Kidney (tissue), 14 donors: ENCODE data around the gene ACOX3. TPM values are rescaled to one million over a fixed set of nuclear protein-coding genes. Genes with fewer than 3 reads are reported as not detected.

ENCODE experiments used
- DNase-seq, 5 donors: peaks; one replicate each; pipeline ENCODE4 v3.0.0-alpha.2; 2013 to 2020
- FAIRE-seq: peaks from 2 replicates; lab custom pipeline; 2012; peaks lifted over from hg19 to GRCh38; lab: Jason Lieb, UNC
- H3K27ac ChIP-seq, 2 donors: one replicate each; pipeline ENCODE4 v1.7.0; 2013; ENCODE audit warnings: low read depth in 2 of 2, low read length in 2 of 2, inconsistent platforms in 1 of 2
- H3K27me3 ChIP-seq: one replicate; pipeline ENCODE4 v1.7.1; 2013; ENCODE audit warnings: low read length, inconsistent platforms; ENCODE audit not compliant: control insufficient read depth, insufficient read depth
- H3K36me3 ChIP-seq, 3 donors: one replicate each; pipeline versions ENCODE4 v1.7.0 to v1.7.1; 2013; ENCODE audit warnings: low read length in 3 of 3, control low read depth in 1 of 3, inconsistent platforms in 1 of 3; ENCODE audit not compliant: insufficient read depth in 3 of 3, control insufficient read depth in 2 of 3
- H3K4me1 ChIP-seq, 3 donors: one replicate each; pipeline versions ENCODE4 v1.7.0 to v1.7.1; 2013; ENCODE audit warnings: low read length in 3 of 3, inconsistent platforms in 1 of 3, low read depth in 1 of 3; ENCODE audit not compliant: control insufficient read depth in 2 of 3, insufficient read depth in 2 of 3
- H3K4me3 ChIP-seq, 3 donors: one replicate each; pipeline versions ENCODE4 v1.7.0 to v1.8.1; 2013; ENCODE audit warnings: low read length in 3 of 3, control low read depth in 1 of 3, inconsistent platforms in 1 of 3
- H3K9ac ChIP-seq, 3 donors: one replicate each; pipeline versions ENCODE4 v1.7.0 to v1.7.1; 2013; ENCODE audit warnings: low read length in 3 of 3, control low read depth in 1 of 3, inconsistent platforms in 1 of 3
- H3K9me3 ChIP-seq, 3 donors: one replicate each; pipeline versions ENCODE4 v1.7.0 to v1.7.1; 2013; ENCODE audit warnings: low read length in 3 of 3, control low read depth in 1 of 3, inconsistent platforms in 1 of 3; ENCODE audit not compliant: control insufficient read depth in 2 of 3, insufficient read depth in 1 of 3
- CTCF ChIP-seq: IDR thresholded peaks from 3 replicates; pipeline ENCODE4 v1.5.1; 2012; ENCODE audit warnings: mild to moderate bottlenecking, moderate library complexity, borderline replicate concordance; ENCODE audit not compliant: insufficient read depth; ENCODE audit errors: extremely low read depth
- intact Hi-C: fragments of 100-400 bp; cut with DNase I; formaldehyde crosslinking; loops from one replicate; pipeline ENCODE4 v1.11.1; 2022
- polyA plus RNA-seq: library from polyadenylated mRNA; stranded (reverse); fragments of 350-450 nt; fragmentation: Illumina TruSeq; extraction: RNeasy Lipid Tissue Mini Kit (QIAGEN cat#74804); gene quantifications from one replicate; pipeline ENCODE4 v1.2.3, GENCODE V29; 2014; ENCODE audit warnings: low read depth, low replicate concordance; ENCODE audit not compliant: insufficient read depth
- total RNA-seq: library from RNA; stranded (reverse); fragmentation: NEBNext Ultra II Directional; extraction: Animal tissue kit (Norgen Biotek cat#: 25700); gene quantifications from one replicate; pipeline ENCODE4 v1.2.1, GENCODE V29; 2021
- donor health status: control.
- donor health status: control.
- donor health status: control.
- donor health status: control.
- donor health status: control.
- donor health status: DM: yes; HTN: yes; CAD: no.
- donor health status: Normal renal cell carcinoma (clear cell type).

ACOX3 gene
- total and polyA plus RNA-seq, 2 donors from 2014 or later = 10.1 to 21.7 TPM

DNA sequence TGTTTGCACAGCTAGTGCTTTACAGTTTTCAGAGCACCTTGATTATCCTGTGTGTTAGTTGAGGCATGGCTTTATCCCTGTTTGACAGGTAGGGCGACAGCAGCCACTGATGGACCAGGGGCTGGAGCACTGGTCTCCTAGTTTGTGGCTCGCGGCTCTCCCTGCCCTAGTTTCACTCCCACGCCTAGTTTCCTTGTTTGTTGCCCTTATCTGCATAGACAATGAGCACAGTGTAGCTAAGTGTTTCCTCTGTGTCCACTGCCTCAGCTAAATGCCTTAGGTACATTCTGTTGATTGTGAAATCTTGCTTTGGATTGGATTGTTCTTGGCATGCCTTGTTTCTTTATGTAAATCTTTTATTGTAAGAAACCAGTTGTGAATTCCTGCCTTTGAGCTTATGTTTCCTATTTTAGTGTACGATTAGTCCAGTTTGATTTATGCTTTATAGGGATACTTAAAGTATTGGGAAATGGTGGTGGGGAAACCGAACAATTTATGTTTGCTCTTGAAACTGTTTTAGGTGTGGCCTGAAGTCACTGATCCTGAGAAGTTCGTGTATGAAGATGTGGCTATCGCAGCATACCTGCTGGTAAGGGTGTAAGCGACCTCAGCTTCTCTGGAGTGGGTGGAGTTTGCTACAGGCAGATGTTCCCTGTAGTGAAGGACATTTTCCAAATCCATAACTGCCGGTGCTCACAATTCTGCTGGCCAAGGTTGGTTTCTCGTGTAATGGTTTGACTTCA is 11.1 kb upstream of the ACOX3 start:
- no peak overlapping the region for H3K4me3 ChIP-seq
- H3K4me1 ChIP-seq = no peaks in the 10 kb centered on the region
- H3K27ac ChIP-seq = no peak overlapping the region
- no peak overlapping the region for H3K9ac ChIP-seq
- intact Hi-C loops = no loop called here
- no peak for TF ChIP-seq CTCF
- no peaks in the 10 kb centered on the region for H3K27me3 ChIP-seq
- no peaks in the 10 kb centered on the region for H3K9me3 ChIP-seq
- H3K36me3 ChIP-seq = peaks cover 4 to 61% (median 26%) of the 10 kb centered on the region in 3 donors
- DNase-seq = no peak
- no peak for FAIRE-seq

DNA sequence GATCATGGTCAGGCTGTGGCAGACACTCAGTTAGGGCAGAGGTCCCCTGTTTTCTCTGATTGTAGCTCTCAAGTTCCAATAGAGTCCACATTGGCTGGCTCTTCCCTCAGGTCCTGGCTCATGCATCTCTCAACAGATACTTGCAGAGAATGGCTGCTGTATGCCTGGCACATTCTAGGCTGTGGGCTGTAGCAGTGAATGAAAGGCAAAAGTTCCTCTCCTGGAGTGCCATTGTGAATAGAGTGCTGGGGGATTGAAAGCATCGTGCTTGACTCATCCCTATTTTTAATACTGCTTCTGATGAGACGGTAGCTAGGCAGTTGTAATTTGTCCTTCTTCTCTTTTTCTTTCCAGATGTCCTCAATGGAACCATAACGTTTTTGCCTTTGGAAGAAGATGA is 5.6 kb upstream of the ACOX3 start:
- FAIRE-seq = no peak
- TF ChIP-seq CTCF = no peak
- peaks cover 2 to 20% (median 8%) of the 10 kb centered on the region in 3 donors for H3K36me3 ChIP-seq
- H3K4me3 ChIP-seq = no peak overlapping the region
- H3K9ac ChIP-seq = no peak overlapping the region
- H3K9me3 ChIP-seq = no peaks in the 10 kb centered on the region
- peaks cover 0 to 13% (median 0%) of the 10 kb centered on the region in 3 donors for H3K4me1 ChIP-seq
- H3K27ac ChIP-seq = no peak overlapping the region
- intact Hi-C loops = no loop called here
- no peak for DNase-seq
- H3K27me3 ChIP-seq = no peaks in the 10 kb centered on the region

DNA sequence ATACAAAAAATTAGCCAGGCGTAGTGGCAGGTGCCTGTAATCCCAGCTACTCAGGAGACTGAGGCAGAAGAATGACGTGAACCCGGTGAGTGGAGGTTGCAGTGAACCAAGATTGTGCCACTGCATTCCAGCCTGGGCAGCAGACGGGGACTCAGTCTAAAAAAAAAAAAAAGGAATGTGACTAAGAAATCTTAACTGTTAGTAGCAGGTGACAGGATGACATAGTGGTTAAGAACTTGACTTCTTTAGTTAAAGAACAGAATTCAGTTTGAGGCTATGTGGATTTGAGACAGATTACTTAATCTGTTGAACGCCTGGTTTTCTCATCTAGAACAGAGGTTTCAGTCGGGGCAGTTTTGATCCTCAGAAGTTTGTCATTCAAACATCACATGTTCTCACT is 3.3 kb upstream of the ACOX3 start:
- Histone ChIP-seq H3K9me3 (no peaks in the 10 kb centered on the region), H3K4me1 (peaks cover 0 to 20% (median 5%) of the 10 kb centered on the region in 3 donors), H3K4me3 (no peak overlapping the region), H3K36me3 (peaks cover 2 to 18% (median 7%) of the 10 kb centered on the region in 3 donors), H3K27me3 (no peaks in the 10 kb centered on the region), H3K9ac (no peak overlapping the region), H3K27ac (no peak overlapping the region)
- FAIRE-seq = no peak
- TF ChIP-seq CTCF = no peak
- intact Hi-C loops = no loop called here
- no peak for DNase-seq
